ENCODE results near the gene SLC22A14. TPM values are rescaled to one million over a fixed set of nuclear protein-coding genes. Genes with fewer than 3 reads are reported as not detected.

Gene SLC22A14
- total RNA-seq, 1 experiment from 2014 or later = 0.26 TPM

- Histone ChIP-seq H3K4me3 (ENCODE audit: low read depth, low read length, poor library complexity, severe bottlenecking) (no peak overlapping the region), H3K9me3 (ENCODE audit: low read depth, low read length, poor library complexity, severe bottlenecking) (no peaks in the 10 kb centered on the region), H3K27ac (ENCODE audit: low read depth, low read length, poor library complexity, severe bottlenecking) (no peak overlapping the region), H3K36me3 (ENCODE audit: insufficient read depth, low read length, poor library complexity, severe bottlenecking) (no peaks in the 10 kb centered on the region), H3K27me3 (replicated peaks; ENCODE audit: insufficient read depth, low read depth, low read length, poor library complexity) (no peaks in the 10 kb centered on the region), H3K4me1 (ENCODE audit: insufficient read depth, low read length, poor library complexity, severe bottlenecking) (no peaks in the 10 kb centered on the region)
- TF ChIP-seq EZH2 (IDR thresholded peaks at IDR 0.05; ENCODE audit: borderline replicate concordance, low read depth, low read length, poor library complexity, severe bottlenecking) (no peak), CTCF (conservative IDR thresholded peaks at IDR 0.05; ENCODE audit: low read depth, low read length) (no peak)
- ChIA-PET POLR2A (ENCODE audit: low non-redundant PET) (no interaction called here), CTCF (interaction anchor here (0.7 kb wide), 1 partner anchor 102 kb away, joined by 7 read pairs; no protein-coding TSS in a partner anchor)
- no peak for DNase-seq (ENCODE audit: low spot score)
- no TSS peak for BruUV-seq (replicated peaks)
- intact Hi-C loops (cut with micrococcal nuclease; ENCODE audit: unreplicated experiment) = no loop called here
Observed at GRCh38 chr3:38266810-38267209, 15.3 kb upstream of the SLC22A14 start.

GRCh38 chr3:38267662-38268061 is 14.4 kb upstream of the SLC22A14 start:
- Histone ChIP-seq H3K9me3 (ENCODE audit: low read depth, low read length, poor library complexity, severe bottlenecking) (no peaks in the 10 kb centered on the region), H3K27me3 (replicated peaks; ENCODE audit: insufficient read depth, low read depth, low read length, poor library complexity) (no peaks in the 10 kb centered on the region), H3K27ac (ENCODE audit: low read depth, low read length, poor library complexity, severe bottlenecking) (no peak overlapping the region), H3K36me3 (ENCODE audit: insufficient read depth, low read length, poor library complexity, severe bottlenecking) (no peaks in the 10 kb centered on the region), H3K4me3 (ENCODE audit: low read depth, low read length, poor library complexity, severe bottlenecking) (no peak overlapping the region), H3K4me1 (ENCODE audit: insufficient read depth, low read length, poor library complexity, severe bottlenecking) (no peaks in the 10 kb centered on the region)
- ChIA-PET CTCF (interaction anchor here (0.7 kb wide), 1 partner anchor 103 kb away, joined by 7 read pairs; no protein-coding TSS in a partner anchor), POLR2A (ENCODE audit: low non-redundant PET) (no interaction called here)
- TF ChIP-seq EZH2 (IDR thresholded peaks at IDR 0.05; ENCODE audit: borderline replicate concordance, low read depth, low read length, poor library complexity, severe bottlenecking) (no peak), CTCF (conservative IDR thresholded peaks at IDR 0.05; ENCODE audit: low read depth, low read length) (no peak)
- DNase-seq (ENCODE audit: low spot score) = no peak
- intact Hi-C loops (cut with micrococcal nuclease; ENCODE audit: unreplicated experiment) = no loop called here
- BruUV-seq (replicated peaks) = no TSS peak

- POLR2A ChIA-PET (ENCODE audit: low non-redundant PET) = no interaction called here
- TF ChIP-seq EZH2 (IDR thresholded peaks at IDR 0.05; ENCODE audit: borderline replicate concordance, low read depth, low read length, poor library complexity, severe bottlenecking) = no peak
- DNase-seq (ENCODE audit: low spot score) = no peak
- Histone ChIP-seq H3K27ac (ENCODE audit: low read depth, low read length, poor library complexity, severe bottlenecking) (no peak overlapping the region), H3K9me3 (ENCODE audit: low read depth, low read length, poor library complexity, severe bottlenecking) (no peaks in the 10 kb centered on the region), H3K27me3 (replicated peaks; ENCODE audit: insufficient read depth, low read depth, low read length, poor library complexity) (no peaks in the 10 kb centered on the region), H3K36me3 (ENCODE audit: insufficient read depth, low read length, poor library complexity, severe bottlenecking) (no peaks in the 10 kb centered on the region), H3K4me1 (ENCODE audit: insufficient read depth, low read length, poor library complexity, severe bottlenecking) (no peaks in the 10 kb centered on the region), H3K4me3 (ENCODE audit: low read depth, low read length, poor library complexity, severe bottlenecking) (no peak overlapping the region)
- BruUV-seq (replicated peaks) = no TSS peak
- intact Hi-C loops (cut with micrococcal nuclease; ENCODE audit: unreplicated experiment) = no loop called here
- CTCF ChIA-PET = no interaction called here
Observed at GRCh38 chr3:38268087-38268486, 14.0 kb upstream of the SLC22A14 start.

- ChIA-PET CTCF (no interaction called here), POLR2A (ENCODE audit: low non-redundant PET) (no interaction called here)
- no peaks in the 10 kb centered on the region for H3K36me3 ChIP-seq (ENCODE audit: insufficient read depth, low read length, poor library complexity, severe bottlenecking)
- no peaks in the 10 kb centered on the region for H3K4me1 ChIP-seq (ENCODE audit: insufficient read depth, low read length, poor library complexity, severe bottlenecking)
- no peak for DNase-seq (ENCODE audit: low spot score)
- no TSS peak for BruUV-seq (replicated peaks)
- H3K27me3 ChIP-seq (replicated peaks; ENCODE audit: insufficient read depth, low read depth, low read length, poor library complexity) = no peaks in the 10 kb centered on the region
- no peak for TF ChIP-seq EZH2 (IDR thresholded peaks at IDR 0.05; ENCODE audit: borderline replicate concordance, low read depth, low read length, poor library complexity, severe bottlenecking)
- TF ChIP-seq CTCF (conservative IDR thresholded peaks at IDR 0.05; ENCODE audit: low read depth, low read length) = no peak
- no peaks in the 10 kb centered on the region for H3K9me3 ChIP-seq (ENCODE audit: low read depth, low read length, poor library complexity, severe bottlenecking)
- no peak overlapping the region for H3K27ac ChIP-seq (ENCODE audit: low read depth, low read length, poor library complexity, severe bottlenecking)
- H3K4me3 ChIP-seq (ENCODE audit: low read depth, low read length, poor library complexity, severe bottlenecking) = no peak overlapping the region
- intact Hi-C loops (cut with micrococcal nuclease; ENCODE audit: unreplicated experiment) = no loop called here
Observed at GRCh38 chr3:38268522-38268921, 13.6 kb upstream of the SLC22A14 start.

All from A673 (cell line).